Activated naive CD8-positive, alpha-beta T cell (primary cell): ENCODE data around the gene MORN1.

Experiments
- H3K27ac Mint-ChIP-seq: one replicate; pipeline ENCODE4 v1.8.0; 2021; ENCODE audit warnings: mixed read lengths
- H3K27me3 Mint-ChIP-seq: one replicate; pipeline ENCODE4 v1.8.0; 2021; ENCODE audit warnings: mixed read lengths
- H3K36me3 Mint-ChIP-seq: one replicate; pipeline ENCODE4 v1.8.0; 2021; ENCODE audit warnings: mixed read lengths
- H3K4me1 Mint-ChIP-seq: one replicate; pipeline ENCODE4 v1.8.0; 2021; ENCODE audit warnings: low read depth, mixed read lengths
- H3K4me3 Mint-ChIP-seq: one replicate; pipeline ENCODE4 v1.8.0; 2021; ENCODE audit warnings: mild to moderate bottlenecking, mixed read lengths
- H3K9me3 Mint-ChIP-seq: one replicate; pipeline ENCODE4 v1.8.0; 2021; ENCODE audit warnings: low read depth, mixed read lengths

MORN1 gene

DNA sequence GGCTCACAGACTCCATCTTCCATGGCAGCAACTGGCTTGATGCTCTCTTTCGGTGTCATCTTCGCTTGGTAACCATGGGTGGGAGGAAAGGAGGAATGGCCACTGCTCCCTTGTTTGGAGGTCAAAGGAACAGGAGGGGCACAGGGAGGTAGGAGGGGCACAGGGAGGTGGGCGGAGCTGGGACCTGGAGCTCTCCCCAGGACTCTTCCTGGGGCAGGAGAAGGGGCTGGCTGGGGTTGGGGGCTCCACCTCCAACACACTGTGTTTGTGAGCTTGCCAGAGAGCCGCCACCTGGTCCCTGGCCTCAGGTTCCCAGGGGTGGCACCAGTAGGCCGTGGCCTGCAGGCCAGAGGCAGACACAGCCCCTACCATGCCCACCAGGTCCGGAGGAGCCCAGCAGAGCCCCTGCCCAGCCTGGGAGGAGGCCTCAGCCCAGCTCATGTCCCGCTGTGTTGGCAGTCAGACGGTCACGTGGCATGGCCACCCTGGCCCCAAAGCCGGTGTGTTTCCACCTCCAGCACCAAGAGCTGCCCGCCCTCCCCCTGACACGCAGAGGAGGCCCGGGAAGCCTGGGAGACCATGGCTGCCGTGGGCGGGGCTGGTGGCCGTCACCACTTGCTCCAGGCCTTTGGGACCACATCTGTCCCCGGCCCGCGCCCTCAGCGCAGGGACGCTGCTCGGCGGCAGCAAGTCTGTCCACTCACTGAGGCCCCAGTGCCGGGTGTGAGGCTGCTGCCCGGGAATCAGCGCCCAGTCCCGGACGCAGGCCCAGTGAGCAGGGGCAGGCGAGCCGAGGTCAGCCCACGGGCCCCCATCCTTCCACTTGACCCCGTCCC is 73.9 kb downstream of the MORN1 start:
- no peak overlapping the region for H3K27ac Mint-ChIP-seq
- H3K4me3 Mint-ChIP-seq: peak overlapping the region; percentile 40
- H3K27me3 Mint-ChIP-seq: no peaks in the 10 kb centered on the region
- H3K4me1 Mint-ChIP-seq: peaks cover 17% of the 10 kb centered on the region
- H3K9me3 Mint-ChIP-seq: no peaks in the 10 kb centered on the region
- no peaks in the 10 kb centered on the region for H3K36me3 Mint-ChIP-seq

DNA sequence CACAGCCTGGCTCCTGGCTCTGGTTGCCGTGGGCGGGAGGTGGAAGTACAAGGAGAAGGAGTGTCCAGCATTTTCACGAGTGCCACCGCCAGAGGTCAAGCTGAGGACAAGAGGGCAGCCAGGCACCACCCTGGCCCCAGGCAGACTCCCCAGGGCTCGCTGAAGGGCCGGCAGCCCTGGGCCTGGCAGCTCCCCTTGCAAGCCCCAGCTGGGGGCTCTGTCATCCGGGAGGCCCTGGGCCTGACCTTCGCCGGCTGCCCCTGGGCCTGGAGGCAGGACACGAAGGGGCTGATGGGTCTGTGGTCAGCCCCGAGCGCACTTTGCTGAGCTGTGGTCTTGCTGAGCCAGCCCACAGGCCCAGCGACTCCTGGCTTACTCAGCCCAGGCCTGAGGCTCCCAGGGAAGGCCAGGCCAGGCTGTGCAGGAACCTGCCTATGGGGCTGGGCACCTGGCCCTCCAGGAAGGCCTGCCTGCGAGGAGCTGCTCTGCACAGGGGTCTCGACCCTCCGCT is 74.8 kb downstream of the MORN1 start:
- no peaks in the 10 kb centered on the region for H3K36me3 Mint-ChIP-seq

DNA sequence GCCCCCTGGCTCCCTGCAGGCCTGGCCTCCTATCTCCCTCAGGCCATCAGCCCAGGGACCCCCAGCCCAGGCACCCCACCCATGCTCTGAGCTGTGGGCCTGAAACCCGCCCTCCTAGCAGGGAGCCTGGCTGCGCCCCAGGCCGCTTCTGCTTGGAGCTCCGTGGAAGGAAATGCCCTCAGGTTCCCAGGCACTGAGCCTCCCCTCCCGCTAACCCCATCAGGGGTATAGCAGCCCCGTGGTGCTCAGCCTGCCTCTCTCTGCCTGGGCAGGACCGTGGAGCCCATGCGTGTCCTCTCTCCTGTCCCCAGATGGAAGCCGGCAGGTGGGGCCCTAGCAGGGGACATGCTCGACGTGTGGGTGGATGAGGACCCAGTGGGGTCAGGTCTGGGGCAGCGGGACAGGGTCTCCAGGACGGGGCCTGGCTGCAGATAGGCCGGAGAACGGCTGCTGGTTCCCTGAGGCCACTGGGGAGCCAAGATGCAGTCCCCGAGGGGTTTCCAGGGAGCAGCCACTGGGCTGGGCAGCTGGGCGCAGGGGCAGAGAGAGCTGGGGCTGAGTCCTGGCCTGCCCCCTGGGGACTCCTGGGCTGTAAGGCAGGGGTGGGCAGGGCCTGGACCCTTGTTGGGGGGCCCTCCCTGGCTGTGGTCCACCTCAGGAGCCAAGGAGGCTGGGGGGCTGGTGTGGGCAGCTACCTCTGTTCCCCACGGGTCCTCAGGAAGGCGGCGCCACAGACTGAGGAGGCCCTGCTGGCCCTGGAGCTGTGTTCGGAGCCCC is 75.5 kb downstream of the MORN1 start:
- no peaks in the 10 kb centered on the region for H3K27me3 Mint-ChIP-seq
- no peaks in the 10 kb centered on the region for H3K36me3 Mint-ChIP-seq
- peak overlapping the region; percentile 47 for H3K4me3 Mint-ChIP-seq
- H3K4me1 Mint-ChIP-seq: peaks cover 17% of the 10 kb centered on the region
- no peak overlapping the region for H3K27ac Mint-ChIP-seq
- no peaks in the 10 kb centered on the region for H3K9me3 Mint-ChIP-seq

More for the DNA sequence above, 74.8 kb downstream of the MORN1 start:
- H3K4me3 Mint-ChIP-seq: no peak overlapping the region
- H3K9me3 Mint-ChIP-seq: no peaks in the 10 kb centered on the region
- no peaks in the 10 kb centered on the region for H3K27me3 Mint-ChIP-seq
- H3K27ac Mint-ChIP-seq: no peak overlapping the region
- H3K4me1 Mint-ChIP-seq: peaks cover 17% of the 10 kb centered on the region

DNA sequence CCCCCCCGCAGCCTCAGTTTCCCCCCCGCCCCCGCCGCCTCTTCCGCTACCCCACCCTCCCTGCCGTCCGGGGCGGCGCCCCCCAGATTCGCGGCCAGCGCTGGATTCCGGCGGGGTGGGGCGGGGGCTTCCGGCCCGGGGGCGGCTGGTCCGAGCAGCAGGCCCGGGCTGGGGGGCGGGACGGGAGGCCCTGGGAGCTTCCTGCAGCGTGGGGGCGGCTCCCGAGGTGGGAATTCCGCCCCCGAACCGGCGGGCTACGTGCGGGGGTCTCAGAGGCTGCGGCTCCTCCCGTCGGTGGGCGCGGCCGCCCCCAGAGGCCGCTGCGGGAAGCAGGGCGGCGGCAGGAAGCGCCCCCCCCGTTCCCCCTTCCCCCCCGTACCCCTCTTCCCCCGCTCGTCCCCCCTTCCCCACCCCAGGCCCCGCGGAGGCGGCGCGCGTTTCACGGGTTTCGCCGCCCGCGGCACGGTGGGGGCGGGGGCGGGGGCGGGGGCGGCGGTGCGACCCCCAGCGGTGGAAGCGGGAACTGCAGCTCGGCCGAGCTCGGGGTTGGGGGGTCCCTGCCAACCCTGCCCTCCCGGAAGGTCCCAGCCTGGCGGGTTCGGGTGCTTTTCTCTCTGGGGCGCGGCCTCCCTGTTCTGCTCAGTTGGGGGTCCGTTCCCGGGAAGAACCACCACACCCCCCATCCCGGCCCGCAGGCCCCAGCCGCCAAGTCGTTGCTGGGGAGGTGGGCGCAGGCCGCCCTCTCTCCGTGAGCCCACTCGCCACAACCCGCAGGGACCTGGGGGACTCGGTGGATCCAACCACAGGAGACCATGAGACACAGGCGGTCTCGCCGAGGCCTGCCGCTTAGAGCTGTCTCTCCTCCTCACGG is 76.3 kb downstream of the MORN1 start:
- Mint-ChIP-seq H3K27ac (no peak overlapping the region), H3K27me3 (no peaks in the 10 kb centered on the region), H3K9me3 (no peaks in the 10 kb centered on the region), H3K36me3 (no peaks in the 10 kb centered on the region), H3K4me1 (peaks cover 17% of the 10 kb centered on the region), H3K4me3 (peak overlapping the region; percentile 47)

DNA sequence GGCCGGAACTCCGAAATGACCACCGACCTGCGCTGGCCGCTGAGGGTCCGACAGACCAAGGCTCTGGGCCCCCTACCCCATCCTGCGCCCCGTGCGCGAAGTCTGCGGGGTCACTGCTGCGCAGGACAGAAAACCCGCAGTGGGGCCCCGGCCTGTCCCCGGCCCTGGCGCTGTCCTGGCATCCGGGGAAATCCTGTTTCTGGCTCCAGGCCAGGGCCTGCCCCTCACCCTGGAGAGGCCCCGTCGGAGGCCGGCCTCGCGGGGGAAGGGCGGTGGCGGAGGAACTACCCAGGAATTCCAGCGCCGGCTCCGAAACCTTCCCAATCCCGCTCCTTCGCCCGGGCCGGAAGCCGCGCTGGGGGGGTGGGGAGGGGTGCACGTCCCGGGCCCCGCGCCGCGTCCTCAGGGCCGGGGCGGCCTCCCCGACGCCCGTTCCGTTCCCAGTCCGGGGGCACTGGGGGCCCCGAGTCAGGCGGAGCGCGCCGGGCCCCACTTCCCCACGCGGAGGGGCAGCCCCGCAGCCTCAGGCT is 77.0 kb downstream of the MORN1 start:
- no peaks in the 10 kb centered on the region for H3K9me3 Mint-ChIP-seq
- H3K4me1 Mint-ChIP-seq: peaks cover 17% of the 10 kb centered on the region
- no peak overlapping the region for H3K4me3 Mint-ChIP-seq
- H3K36me3 Mint-ChIP-seq: no peaks in the 10 kb centered on the region
- H3K27ac Mint-ChIP-seq: no peak overlapping the region
- no peaks in the 10 kb centered on the region for H3K27me3 Mint-ChIP-seq

DNA sequence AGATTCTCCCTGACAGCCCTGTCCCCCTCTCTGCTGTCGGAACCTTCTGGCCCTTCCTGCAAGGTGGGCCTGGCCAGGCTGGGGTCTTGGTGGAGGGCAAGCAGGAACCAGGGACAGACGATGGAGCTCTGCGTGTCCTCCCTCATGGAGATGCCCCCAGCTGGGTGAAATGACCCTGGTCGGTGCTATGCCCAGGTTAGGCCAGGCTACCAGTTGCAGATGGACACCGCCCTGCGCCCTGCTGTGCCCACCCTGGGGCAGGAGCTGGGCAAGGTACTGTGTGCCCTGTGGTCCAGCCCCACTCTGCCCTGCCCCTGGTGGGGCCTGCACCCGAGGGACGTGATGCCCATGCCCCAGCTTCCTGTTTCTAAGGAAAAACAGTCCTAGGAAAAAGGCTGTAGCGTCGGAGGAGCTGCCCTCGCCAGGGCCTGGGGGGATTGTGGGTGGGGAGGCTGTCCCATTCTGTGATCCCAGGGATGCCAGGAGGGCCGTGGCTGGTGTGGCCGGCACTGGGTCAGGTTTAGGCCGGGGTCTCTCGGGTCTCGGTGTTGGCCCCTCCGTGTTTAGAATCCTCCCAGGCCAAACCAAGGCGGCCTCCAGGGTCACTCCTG is 77.6 kb downstream of the MORN1 start:
- no peaks in the 10 kb centered on the region for H3K9me3 Mint-ChIP-seq
- H3K4me3 Mint-ChIP-seq: no peak overlapping the region
- H3K27ac Mint-ChIP-seq: no peak overlapping the region
- no peaks in the 10 kb centered on the region for H3K27me3 Mint-ChIP-seq
- H3K36me3 Mint-ChIP-seq: no peaks in the 10 kb centered on the region
- H3K4me1 Mint-ChIP-seq: peaks cover 13% of the 10 kb centered on the region

DNA sequence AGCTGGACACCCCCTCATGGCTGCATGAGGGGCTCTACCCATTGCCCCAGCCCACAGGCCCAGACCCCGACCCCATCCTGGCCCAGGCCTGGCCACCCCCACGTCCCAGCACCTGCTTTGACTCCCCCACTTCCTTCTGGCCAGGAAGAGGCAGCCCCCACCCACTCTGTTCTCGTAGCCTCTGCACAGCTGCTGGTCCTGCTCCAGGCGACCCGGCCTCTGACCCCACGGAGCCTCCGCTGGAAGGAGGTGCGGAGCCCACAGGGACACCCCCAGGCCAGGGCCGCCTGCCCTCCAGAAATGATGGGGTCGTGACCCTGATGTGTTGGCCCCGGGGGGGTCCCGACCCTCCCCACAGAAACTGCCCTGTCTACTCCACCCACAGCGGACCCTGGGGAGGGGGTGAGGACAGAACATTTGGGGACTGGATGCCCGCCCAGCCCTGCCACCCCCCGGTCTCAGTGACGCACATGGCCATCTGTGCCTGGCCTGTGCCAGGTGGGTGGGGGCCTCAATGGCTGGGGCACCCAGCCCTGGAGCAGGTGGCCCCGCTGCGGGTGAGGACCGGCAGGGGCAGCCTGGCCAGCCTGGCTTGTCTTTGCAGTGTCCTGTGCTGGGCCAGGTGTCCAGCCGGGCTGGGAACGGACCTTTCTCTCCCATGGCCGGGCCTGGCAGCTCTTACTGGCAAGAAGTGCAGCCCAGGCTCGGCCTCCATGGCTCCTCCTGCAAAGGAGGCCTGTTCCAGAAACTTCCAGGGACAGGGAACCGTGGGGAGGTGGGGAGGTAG is 78.6 kb downstream of the MORN1 start:
- peaks cover 5% of the 10 kb centered on the region for H3K36me3 Mint-ChIP-seq
- H3K4me1 Mint-ChIP-seq: peaks cover 13% of the 10 kb centered on the region
- no peak overlapping the region for H3K27ac Mint-ChIP-seq
- H3K9me3 Mint-ChIP-seq: no peaks in the 10 kb centered on the region
- no peak overlapping the region for H3K4me3 Mint-ChIP-seq
- H3K27me3 Mint-ChIP-seq: no peaks in the 10 kb centered on the region

DNA sequence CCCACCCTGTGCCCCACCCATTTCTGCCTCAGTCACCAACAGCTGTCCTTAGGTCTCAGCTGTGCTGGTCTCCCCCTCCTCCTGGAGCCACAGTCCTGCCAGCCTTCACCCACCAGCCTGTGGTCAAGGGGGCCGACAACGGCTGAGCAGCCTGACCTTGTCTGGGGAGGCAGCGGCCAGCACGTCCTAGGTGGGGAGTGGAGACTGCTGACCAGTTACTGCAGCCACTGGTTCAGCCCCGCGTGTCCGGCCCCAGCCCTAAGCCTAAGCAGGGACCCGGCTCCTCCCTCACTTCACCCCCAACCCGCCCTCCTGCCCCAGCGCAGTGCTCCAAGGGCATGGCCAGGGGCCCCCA is 79.2 kb downstream of the MORN1 start:
- no peaks in the 10 kb centered on the region for H3K9me3 Mint-ChIP-seq
- H3K27ac Mint-ChIP-seq: no peak overlapping the region
- H3K4me3 Mint-ChIP-seq: no peak overlapping the region
- H3K4me1 Mint-ChIP-seq: peaks cover 14% of the 10 kb centered on the region
- H3K27me3 Mint-ChIP-seq: no peaks in the 10 kb centered on the region
- H3K36me3 Mint-ChIP-seq: peaks cover 7% of the 10 kb centered on the region

DNA sequence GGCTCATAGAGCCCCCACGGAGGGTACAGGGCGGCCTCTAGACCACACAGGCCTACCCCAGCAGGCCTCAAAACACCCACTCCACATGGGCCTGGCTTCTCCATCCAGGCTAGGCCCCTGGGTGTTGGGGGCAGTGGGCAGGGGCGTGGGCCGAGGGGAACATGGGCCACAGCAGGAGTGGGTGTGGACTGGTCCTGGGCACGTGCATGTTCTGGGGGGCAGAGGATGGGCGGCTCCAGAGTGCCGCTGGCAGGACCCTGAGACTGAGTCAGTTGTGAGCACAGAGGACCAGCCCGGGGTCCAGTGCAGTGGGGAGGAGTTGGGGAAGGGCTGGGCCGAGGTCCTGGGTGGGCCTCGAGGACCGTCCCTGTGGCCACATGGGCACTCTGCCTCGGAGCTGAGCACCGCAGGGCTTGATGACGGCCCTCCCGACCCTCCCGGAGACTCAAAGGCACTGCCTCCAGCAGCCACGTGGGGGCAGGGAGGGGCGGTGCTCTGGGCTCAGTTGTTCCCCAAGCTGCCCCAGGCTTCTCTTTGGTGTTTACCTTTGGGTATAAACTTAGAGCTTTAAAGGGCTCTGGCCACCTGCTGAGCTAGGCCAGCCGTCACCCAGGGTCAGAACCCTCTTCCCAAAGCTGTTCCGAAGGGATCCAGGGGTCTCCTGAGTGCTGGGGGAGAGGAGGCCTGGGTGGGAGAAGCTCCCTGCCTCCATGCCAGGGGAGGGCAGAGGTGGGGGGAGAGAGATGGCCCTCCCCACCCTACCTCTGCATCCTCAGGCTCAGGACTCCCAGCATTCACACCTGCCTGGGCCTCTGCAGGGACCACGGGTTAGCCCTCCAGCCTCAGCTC is 79.9 kb downstream of the MORN1 start:
- Mint-ChIP-seq H3K27me3 (no peaks in the 10 kb centered on the region), H3K4me1 (peaks cover 12% of the 10 kb centered on the region), H3K4me3 (no peak overlapping the region), H3K27ac (peak overlapping the region; percentile 46), H3K36me3 (peaks cover 7% of the 10 kb centered on the region), H3K9me3 (no peaks in the 10 kb centered on the region)

DNA sequence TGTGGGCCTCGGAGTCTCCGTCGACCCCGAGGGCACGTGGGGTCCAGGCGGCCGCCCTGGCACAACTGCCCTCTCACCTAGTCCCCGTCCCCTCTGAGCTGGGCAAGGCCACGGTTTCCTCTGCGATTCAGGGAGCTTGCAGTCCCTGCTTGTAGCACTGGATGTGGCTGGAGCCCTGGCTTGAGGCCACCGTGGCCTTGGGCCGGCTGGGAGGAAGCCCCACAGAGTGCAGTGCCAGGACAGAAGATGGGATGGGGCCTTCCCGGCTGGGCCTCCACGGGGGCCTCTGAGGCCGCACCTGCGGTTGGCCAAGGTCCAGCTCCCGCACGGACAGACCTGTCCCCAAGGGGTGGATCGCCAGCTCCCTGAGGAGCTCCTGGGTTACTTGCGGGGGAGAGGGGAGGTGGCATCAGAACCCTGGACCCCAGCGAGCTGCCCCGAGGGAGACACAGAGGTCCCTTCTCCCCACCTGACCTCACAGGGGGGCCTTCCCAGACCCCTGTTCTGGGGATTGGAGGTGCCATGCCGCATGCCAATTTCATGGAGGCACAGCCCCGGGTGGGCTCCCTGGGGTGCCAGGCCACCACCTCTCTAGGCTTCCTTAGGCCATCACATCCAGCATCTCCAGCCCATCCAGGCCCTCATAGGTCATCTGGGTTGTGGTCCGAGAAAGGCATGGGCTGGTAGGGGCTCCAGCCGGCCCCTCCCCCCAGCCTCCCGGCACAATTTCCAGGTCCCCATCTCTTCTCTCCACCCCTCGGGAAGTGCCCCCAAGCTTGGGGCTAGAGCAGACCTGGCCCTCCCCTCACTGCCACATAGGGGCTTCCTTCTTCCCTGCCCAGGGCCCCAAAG is 80.8 kb downstream of the MORN1 start:
- peaks cover 7% of the 10 kb centered on the region for H3K36me3 Mint-ChIP-seq
- peak overlapping the region; percentile 46 for H3K27ac Mint-ChIP-seq
- H3K9me3 Mint-ChIP-seq: no peaks in the 10 kb centered on the region
- no peaks in the 10 kb centered on the region for H3K27me3 Mint-ChIP-seq
- H3K4me1 Mint-ChIP-seq: peaks cover 10% of the 10 kb centered on the region
- no peak overlapping the region for H3K4me3 Mint-ChIP-seq

DNA sequence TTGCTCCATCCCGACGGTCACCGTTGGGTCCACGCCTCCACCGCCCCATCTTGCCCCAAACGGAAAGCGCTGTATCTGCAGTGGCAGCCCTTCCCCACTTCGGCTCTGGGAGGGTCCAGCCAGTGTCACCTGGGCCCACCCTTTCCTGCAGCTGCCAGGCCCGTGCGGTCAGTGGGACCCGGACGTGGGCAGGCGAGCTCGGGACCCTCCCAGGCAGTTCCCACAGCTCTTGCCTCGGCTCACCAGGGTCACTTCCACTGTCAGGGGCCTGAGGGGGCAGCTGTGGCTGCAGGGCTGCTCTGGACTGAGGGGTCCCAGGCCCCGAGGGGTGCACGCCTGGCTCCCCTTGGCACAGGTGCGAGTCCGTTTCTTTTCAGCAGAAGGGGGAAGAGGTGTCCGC is 82.5 kb downstream of the MORN1 start:
- Mint-ChIP-seq H3K4me1 (peaks cover 10% of the 10 kb centered on the region), H3K4me3 (no peak overlapping the region), H3K36me3 (peaks cover 7% of the 10 kb centered on the region), H3K27ac (no peak overlapping the region), H3K27me3 (no peaks in the 10 kb centered on the region), H3K9me3 (no peaks in the 10 kb centered on the region)

DNA sequence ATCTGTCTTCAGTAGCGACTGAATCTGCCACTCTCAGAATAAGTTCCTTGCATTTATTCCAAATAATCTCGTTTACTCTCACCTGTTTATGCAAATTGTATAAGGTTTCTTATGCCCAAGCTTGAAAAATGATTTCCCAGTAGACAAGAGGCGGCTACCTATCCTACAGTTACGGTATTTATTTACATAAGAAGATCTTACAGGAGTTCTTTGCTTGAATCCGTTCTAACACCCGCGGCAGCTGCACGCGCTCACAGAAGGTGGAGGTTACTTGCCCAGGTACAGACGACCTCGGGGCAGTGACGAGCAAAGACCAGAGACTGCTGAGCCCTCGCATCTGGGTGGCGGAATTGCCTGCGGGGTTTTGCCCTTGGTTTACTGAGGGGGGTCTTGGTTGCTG is 83.4 kb downstream of the MORN1 start:
- peaks cover 8% of the 10 kb centered on the region for H3K4me1 Mint-ChIP-seq
- H3K36me3 Mint-ChIP-seq: peaks cover 7% of the 10 kb centered on the region
- no peak overlapping the region for H3K27ac Mint-ChIP-seq
- no peak overlapping the region for H3K4me3 Mint-ChIP-seq
- H3K9me3 Mint-ChIP-seq: no peaks in the 10 kb centered on the region
- H3K27me3 Mint-ChIP-seq: no peaks in the 10 kb centered on the region
